Natural killer cell (primary cell): Measurements from ENCODE around the gene EAF1. TPM values are rescaled to one million over a fixed set of nuclear protein-coding genes. Genes with fewer than 3 reads are reported as not detected.
A peak's percentile ranks its signal among the peaks of the same experiment; 100 is the strongest.

Experiments
- ATAC-seq, 3 donors: fragments of 150-1000 bp in 2 of 3; fragments of 200-7000 bp in 1 of 3; cut with Tn5 transposase; 1 replicate in 1 of 3; 2 replicates in 2 of 3; pipeline ENCODE4 v1.10.0; 2021; ENCODE audit warnings: mild to moderate bottlenecking in 2 of 3, moderate library complexity in 2 of 3
- DNase-seq, 2 donors: peaks; one replicate each; pipeline versions ENCODE4 v3.0.0 to v3.0.0-alpha.2; 2013 to 2021; ENCODE audit warnings: mixed read lengths in 1 of 2
- H3K27ac ChIP-seq: one replicate; pipeline ENCODE4 v1.5.1; 2013; ENCODE audit warnings: mild to moderate bottlenecking, low read length
- H3K27me3 ChIP-seq: one replicate; pipeline ENCODE4 v1.6.1; 2013; ENCODE audit warnings: low read length; ENCODE audit not compliant: control insufficient read depth, insufficient read depth
- H3K36me3 ChIP-seq: one replicate; pipeline ENCODE4 v1.6.1; 2013; ENCODE audit warnings: low read length; ENCODE audit not compliant: control insufficient read depth, insufficient read depth
- H3K4me1 ChIP-seq: one replicate; pipeline ENCODE4 v1.6.1; 2013; ENCODE audit warnings: low read length; ENCODE audit not compliant: control insufficient read depth, insufficient read depth
- H3K4me3 ChIP-seq: one replicate; pipeline ENCODE4 v1.5.1; 2013; ENCODE audit warnings: low read length
- H3K9me3 ChIP-seq: one replicate; pipeline ENCODE4 v1.6.1; 2013; ENCODE audit warnings: low read length; ENCODE audit not compliant: control insufficient read depth, insufficient read depth
- H3K27ac Mint-ChIP-seq, 2 donors: one replicate each; pipeline ENCODE4 v1.8.0; 2022; ENCODE audit warnings: mild to moderate bottlenecking in 2 of 2, mixed read lengths in 2 of 2, moderate library complexity in 1 of 2
- H3K27me3 Mint-ChIP-seq, 2 donors: one replicate each; pipeline ENCODE4 v1.8.0; 2022; ENCODE audit warnings: low read depth in 2 of 2, mixed read lengths in 2 of 2
- H3K36me3 Mint-ChIP-seq: one replicate; pipeline ENCODE4 v1.8.0; 2022; ENCODE audit warnings: mixed read lengths
- H3K4me1 Mint-ChIP-seq, 2 donors: one replicate each; pipeline ENCODE4 v1.8.0; 2022; ENCODE audit warnings: mixed read lengths in 2 of 2
- H3K4me3 Mint-ChIP-seq: one replicate; pipeline ENCODE4 v1.8.0; 2022; ENCODE audit warnings: mild to moderate bottlenecking, moderate library complexity, mixed read lengths
- H3K9me3 Mint-ChIP-seq, 2 donors: one replicate each; pipeline ENCODE4 v1.8.0; 2022; ENCODE audit warnings: mixed read lengths in 2 of 2
- WGBS: methylation state at CpG from one replicate; pipeline ENCODE4 v1.1.7; 2013; ENCODE audit warnings: missing lambda C conversion rate; ENCODE audit not compliant: insufficient coverage; 5-methylcytosine and 5-hydroxymethylcytosine counted together
- intact Hi-C: fragments of 100-400 bp; cut with micrococcal nuclease; formaldehyde crosslinking; loops from one replicate; pipeline ENCODE4 v1.14.2; 2022
- total RNA-seq, 4 donors: library from RNA; stranded (reverse); fragments of 120-200 nt in 1 of 4; gene quantifications; one replicate each; pipeline versions ENCODE4 v1.2.3 to v1.2.4, GENCODE V29; 2013 to 2022
- TF ChIP-seq, protein P1 (sequence below): fragments of 200-600 bp; IDR thresholded peaks from one replicate; pipeline ENCODE4 v1.8.0; 2022; ENCODE audit warnings: antibody characterized with exemption

Gene EAF1
- total RNA-seq, 3 donors from 2014 or later (not counting 1 experiment from before 2014, with no cell fraction given) = 39.7 to 45.8 (median 41.5) TPM

DNA sequence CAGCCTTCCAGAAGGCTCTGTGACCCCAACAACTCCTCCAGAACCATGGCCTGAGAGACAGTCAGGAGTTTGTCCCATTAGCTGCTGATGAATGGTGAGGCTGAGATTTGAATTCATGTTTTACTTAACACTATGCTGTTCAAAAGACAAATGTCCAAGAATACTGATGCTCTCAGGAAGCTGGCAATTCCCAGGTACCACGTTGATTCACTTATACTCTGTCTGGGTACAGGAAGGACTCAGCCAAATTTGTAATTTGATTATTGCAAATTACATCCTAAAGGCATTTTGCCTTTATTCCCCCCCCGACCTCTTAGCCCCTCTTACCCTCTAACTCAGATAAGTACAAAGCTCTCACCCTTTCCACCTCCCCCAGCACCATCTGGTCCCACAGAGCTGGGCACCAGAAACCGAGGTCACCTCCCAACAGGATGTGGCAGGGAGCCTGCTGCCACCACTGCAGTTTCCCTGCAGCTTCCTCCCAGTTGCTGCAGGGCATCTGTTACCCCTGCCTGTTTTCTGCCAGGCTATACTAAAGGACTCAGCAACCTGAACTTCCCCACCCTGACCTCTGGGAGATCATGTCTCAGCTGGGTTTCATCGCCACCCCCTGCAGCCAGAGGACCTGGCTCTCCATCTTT, 33.6 kb downstream of the EAF1 start:
- H3K36me3 Mint-ChIP-seq = peaks cover 6% of the 10 kb centered on the region
- H3K4me3 Mint-ChIP-seq = peak overlapping the region; percentile 80
- DNase-seq (peak in 1 of 2 donors; percentile 33), ATAC-seq (peak; percentile 53 to 67 (median 54))
- TF ChIP-seq, protein P1, sequence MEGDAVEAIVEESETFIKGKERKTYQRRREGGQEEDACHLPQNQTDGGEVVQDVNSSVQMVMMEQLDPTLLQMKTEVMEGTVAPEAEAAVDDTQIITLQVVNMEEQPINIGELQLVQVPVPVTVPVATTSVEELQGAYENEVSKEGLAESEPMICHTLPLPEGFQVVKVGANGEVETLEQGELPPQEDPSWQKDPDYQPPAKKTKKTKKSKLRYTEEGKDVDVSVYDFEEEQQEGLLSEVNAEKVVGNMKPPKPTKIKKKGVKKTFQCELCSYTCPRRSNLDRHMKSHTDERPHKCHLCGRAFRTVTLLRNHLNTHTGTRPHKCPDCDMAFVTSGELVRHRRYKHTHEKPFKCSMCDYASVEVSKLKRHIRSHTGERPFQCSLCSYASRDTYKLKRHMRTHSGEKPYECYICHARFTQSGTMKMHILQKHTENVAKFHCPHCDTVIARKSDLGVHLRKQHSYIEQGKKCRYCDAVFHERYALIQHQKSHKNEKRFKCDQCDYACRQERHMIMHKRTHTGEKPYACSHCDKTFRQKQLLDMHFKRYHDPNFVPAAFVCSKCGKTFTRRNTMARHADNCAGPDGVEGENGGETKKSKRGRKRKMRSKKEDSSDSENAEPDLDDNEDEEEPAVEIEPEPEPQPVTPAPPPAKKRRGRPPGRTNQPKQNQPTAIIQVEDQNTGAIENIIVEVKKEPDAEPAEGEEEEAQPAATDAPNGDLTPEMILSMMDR = no peak
- no peaks in the 10 kb centered on the region for H3K27me3 Mint-ChIP-seq
- H3K27ac Mint-ChIP-seq = peak overlapping the region; percentile 81 to 86
- Histone ChIP-seq H3K9me3 (peaks cover 5% of the 10 kb centered on the region), H3K4me1 (peaks cover 36% of the 10 kb centered on the region), H3K36me3 (peaks cover 4% of the 10 kb centered on the region), H3K27ac (no peak overlapping the region), H3K4me3 (no peak overlapping the region), H3K27me3 (no peaks in the 10 kb centered on the region)
- H3K9me3 Mint-ChIP-seq = no peaks in the 10 kb centered on the region
- intact Hi-C loops = no loop called here
- peaks cover 43 to 51% of the 10 kb centered on the region in 2 donors for H3K4me1 Mint-ChIP-seq
- 15% methylated on average over 4 of the region's 4 CpGs for WGBS

DNA sequence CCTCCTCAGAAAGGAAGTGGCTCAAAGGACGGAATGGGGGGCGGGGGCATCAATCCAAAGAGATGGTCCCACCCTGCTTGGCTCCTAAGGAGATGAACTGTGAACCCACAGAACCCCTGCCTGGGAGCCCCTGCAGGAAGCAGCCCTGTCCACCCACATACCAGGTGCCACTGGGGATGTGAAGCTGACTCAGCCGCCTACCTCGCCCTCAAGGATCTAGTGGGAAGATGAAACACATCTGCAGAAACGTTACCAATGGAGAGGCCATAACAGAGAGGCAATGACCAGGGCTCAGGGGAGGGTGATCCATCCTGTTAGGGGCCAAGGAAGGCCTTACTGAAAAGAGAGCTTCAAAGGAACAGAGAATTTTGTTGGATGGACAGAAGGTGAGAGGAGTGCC, 35.1 kb downstream of the EAF1 start:
- 51% methylated on average over 5 of the region's 5 CpGs for WGBS
- no peak for ATAC-seq
- no peak overlapping the region for H3K27ac ChIP-seq
- Mint-ChIP-seq H3K27me3 (no peaks in the 10 kb centered on the region), H3K4me1 (peaks cover 58 to 65% of the 10 kb centered on the region in 2 donors), H3K4me3 (no peak overlapping the region), H3K27ac (peak overlapping the region; percentile 70 to 80), H3K36me3 (peaks cover 6% of the 10 kb centered on the region), H3K9me3 (no peaks in the 10 kb centered on the region)
- intact Hi-C loops = no loop called here
- no peak for DNase-seq
- no peaks in the 10 kb centered on the region for H3K27me3 ChIP-seq
- H3K4me1 ChIP-seq = peaks cover 49% of the 10 kb centered on the region
- H3K36me3 ChIP-seq = no peaks in the 10 kb centered on the region
- no peak overlapping the region for H3K4me3 ChIP-seq
- TF ChIP-seq, protein P1 = no peak
- peaks cover 5% of the 10 kb centered on the region for H3K9me3 ChIP-seq

DNA sequence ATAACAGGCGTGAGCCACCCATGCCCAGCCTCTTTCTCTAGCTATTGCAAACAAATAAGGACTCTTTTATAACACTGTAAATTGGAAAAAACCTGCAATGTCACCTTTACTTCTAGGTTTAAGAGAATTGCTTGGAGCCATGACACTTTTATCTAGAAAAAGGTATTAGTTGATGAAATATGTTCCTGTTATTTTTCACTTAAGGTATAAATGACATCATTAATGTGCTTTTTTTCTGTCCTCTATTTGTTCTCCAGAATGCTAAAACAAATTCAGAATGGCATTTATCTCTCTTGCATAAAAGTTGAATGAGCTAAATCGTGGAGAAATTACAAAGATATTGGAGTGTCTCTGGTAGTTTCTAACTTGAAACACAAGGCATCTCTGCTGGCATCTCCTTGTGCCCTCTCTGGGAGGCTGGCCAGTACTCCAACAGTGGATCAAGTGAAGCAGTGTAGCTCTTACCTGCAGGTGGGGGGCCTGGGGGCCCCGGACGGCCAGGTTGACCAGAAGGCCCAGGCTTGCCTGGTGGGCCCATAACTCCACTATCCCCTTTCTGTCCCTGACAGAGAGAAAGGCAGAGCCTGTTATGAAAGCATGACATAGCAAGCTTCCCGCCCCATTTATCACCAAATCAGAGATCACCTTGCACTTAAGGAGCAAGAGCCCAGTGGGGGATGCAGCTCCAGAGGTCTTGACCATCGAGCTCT, 38.6 kb downstream of the EAF1 start:
- TF ChIP-seq, protein P1 = no peak
- H3K27me3 ChIP-seq = no peaks in the 10 kb centered on the region
- ATAC-seq (no peak), DNase-seq (no peak)
- H3K27ac ChIP-seq = no peak overlapping the region
- Mint-ChIP-seq H3K4me1 (peaks cover 51 to 67% of the 10 kb centered on the region in 2 donors), H3K9me3 (no peaks in the 10 kb centered on the region), H3K4me3 (peak overlapping the region; percentile 77), H3K36me3 (no peaks in the 10 kb centered on the region), H3K27me3 (no peaks in the 10 kb centered on the region), H3K27ac (peak overlapping the region; percentile 94 to 95)
- no peaks in the 10 kb centered on the region for H3K9me3 ChIP-seq
- H3K36me3 ChIP-seq = no peaks in the 10 kb centered on the region
- no peak overlapping the region for H3K4me3 ChIP-seq
- WGBS = 100% methylated on average over 6 of the region's 6 CpGs
- H3K4me1 ChIP-seq = peaks cover 50% of the 10 kb centered on the region
- intact Hi-C loops = loop anchor here (5.0 kb wide), 1 partner anchor 56 kb away; the partner anchor contains the start of gene COLQ
